HG03066 (cell line): ENCODE results near the gene LASP1.
"Not testable (repeated sequence)": the region's sequence is repeated elsewhere in the genome, so short reads cannot be mapped to it uniquely, and the experiment has no call there.

ENCODE experiments used
- ATAC-seq: cut with Tn5 transposase; IDR thresholded peaks from one replicate; pipeline ENCODE4 v1.9.1; 2021; ENCODE audit warnings: low read depth; ENCODE audit not compliant: unreplicated experiment

Gene LASP1

GRCh38 chr17:38906460-38907228, 36.8 kb downstream of the LASP1 start:
- no peak for ATAC-seq

GRCh38 chr17:38907930-38908675, 38.2 kb downstream of the LASP1 start:
- ATAC-seq, result no peak

GRCh38 chr17:38908676-38909181, 38.9 kb downstream of the LASP1 start:
- ATAC-seq, result no peak

- ATAC-seq, result no peak
Measured at GRCh38 chr17:38910325-38910724, 40.5 kb downstream of the LASP1 start.

- no peak for ATAC-seq
Measured at GRCh38 chr17:38911081-38911730, 41.3 kb downstream of the LASP1 start.

- not testable (repeated sequence) for ATAC-seq
Measured at GRCh38 chr17:38911731-38912081, 41.8 kb downstream of the LASP1 start.

GRCh38 chr17:38912221-38912813, 42.5 kb downstream of the LASP1 start:
- no peak for ATAC-seq

- ATAC-seq, result no peak
Measured at GRCh38 chr17:38914741-38915638, 45.1 kb downstream of the LASP1 start.

GRCh38 chr17:38915639-38915995, 45.8 kb downstream of the LASP1 start:
- no peak for ATAC-seq

GRCh38 chr17:38916771-38917170, 46.9 kb downstream of the LASP1 start:
- ATAC-seq, result no peak

- no peak for ATAC-seq
Measured at GRCh38 chr17:38917259-38917658, 47.4 kb downstream of the LASP1 start.

GRCh38 chr17:38918129-38918913, 48.5 kb downstream of the LASP1 start:
- no peak for ATAC-seq

GRCh38 chr17:38918916-38919315, 49.1 kb downstream of the LASP1 start:
- ATAC-seq, result no peak

GRCh38 chr17:38919316-38920078, 49.6 kb downstream of the LASP1 start:
- no peak for ATAC-seq

- ATAC-seq, result no peak
Measured at GRCh38 chr17:38920374-38921291, 50.8 kb downstream of the LASP1 start.

GRCh38 chr17:38921756-38922411, 52.0 kb downstream of the LASP1 start:
- no peak for ATAC-seq
